ENCODE results near the gene TNP2. TPM values are rescaled to one million over a fixed set of nuclear protein-coding genes. Genes with fewer than 3 reads are reported as not detected.

The TNP2 gene
- polyA plus RNA-seq, 3 donors: not detected

DNA sequence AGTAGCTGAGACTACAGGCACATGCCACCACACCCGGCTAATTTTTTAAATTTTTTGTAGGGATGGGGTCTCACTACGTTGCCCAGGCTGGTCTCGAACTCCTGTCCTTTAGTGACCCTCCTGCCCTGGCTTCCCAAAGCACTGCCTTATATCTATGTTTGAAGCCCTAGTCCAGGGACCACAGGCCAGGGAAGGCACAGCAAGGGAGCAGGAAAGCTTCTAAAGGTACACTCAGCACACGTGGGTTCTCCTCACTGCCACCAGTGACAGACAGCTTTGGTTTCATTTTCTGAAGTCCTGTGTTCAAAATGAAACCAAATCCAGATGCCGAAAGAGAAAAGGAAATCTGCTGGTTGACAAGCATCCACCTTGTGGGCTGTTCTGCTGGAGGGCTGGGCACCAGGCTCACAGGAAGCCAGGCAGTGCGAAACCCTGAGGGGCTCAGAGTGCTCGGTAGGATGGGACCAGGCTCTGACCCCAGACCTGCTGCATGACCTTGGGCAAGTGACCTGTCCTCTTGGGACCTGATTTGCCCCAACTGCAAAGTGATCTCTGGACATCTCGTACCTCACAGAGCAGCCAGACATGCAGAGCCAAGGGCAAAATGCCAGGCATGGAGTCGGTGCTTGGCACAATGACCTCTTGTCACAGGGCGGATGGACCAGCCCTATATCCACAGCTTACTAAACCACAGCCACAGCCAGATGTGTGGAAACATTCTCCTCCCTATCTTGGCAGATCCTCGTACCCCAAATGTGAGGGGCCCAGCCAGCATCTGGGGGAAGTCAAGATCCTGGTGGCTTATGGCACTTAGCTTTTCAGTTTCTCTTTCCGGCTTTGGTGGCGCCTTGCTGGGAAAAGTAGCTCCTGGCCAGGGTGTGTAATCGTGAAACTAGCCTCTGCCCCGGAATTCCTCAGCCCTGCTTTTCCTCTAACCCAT, 10.3 kb downstream of the TNP2 start:
- peak overlapping the region; percentile 37 for H3K4me2 ChIP-seq (replicated peaks; ENCODE audit: extremely low read depth, low read length, poor library complexity, severe bottlenecking)
- Mint-ChIP-seq H3K36me3 (no peaks in the 10 kb centered on the region), H3K27me3 (ENCODE audit: low read depth in 3 of 3) (peaks cover 30 to 61% (median 36%) of the 10 kb centered on the region in 3 donors), H3K27ac (peak overlapping the region in 2 of 7 donors; percentile 18 to 60), H3K9me3 (peaks cover 0 to 3% (median 0%) of the 10 kb centered on the region in 7 donors), H3K4me1 (peaks cover 30% of the 10 kb centered on the region), H3K4me3 (peak overlapping the region; percentile 69 to 86)
- no peak overlapping the region for H3K27ac ChIP-seq (ENCODE audit: low read depth in 1 of 2, low read length in 2 of 2)
- H3K79me2 ChIP-seq (ENCODE audit: insufficient read depth, low read length): no peaks in the 10 kb centered on the region
- H3K4me3 ChIP-seq (replicated peaks in 1 of 3; ENCODE audit: low read depth in 2 of 3, low read length in 3 of 3): peak overlapping the region in 2 of 3 experiments; percentile 6 to 61
- no peaks in the 10 kb centered on the region for H3K36me3 ChIP-seq (replicated peaks in 1 of 2; ENCODE audit: control insufficient read depth in 1 of 2, insufficient read depth in 2 of 2, low read length in 2 of 2)
- no peaks in the 10 kb centered on the region for H3K9me3 ChIP-seq (replicated peaks in 1 of 2; ENCODE audit: control insufficient read depth in 1 of 2, insufficient read depth in 1 of 2, low read length in 2 of 2)
- peaks cover 3% of the 10 kb centered on the region for H4K20me1 ChIP-seq (ENCODE audit: insufficient read depth, low read length)
- peaks cover 0 to 21% of the 10 kb centered on the region in 2 donors for H3K27me3 ChIP-seq (ENCODE audit: control insufficient read depth in 2 of 2, insufficient read depth in 2 of 2, low read length in 2 of 2)
- peak in 2 of 3 donors; percentile 20 to 44 for DNase-seq
- H3K4me1 ChIP-seq (ENCODE audit: control insufficient read depth in 1 of 2, insufficient read depth in 2 of 2, low read length in 2 of 2): peaks cover 30 to 39% of the 10 kb centered on the region in 2 donors
- intact Hi-C loops (cut with micrococcal nuclease): loop anchor here (5.0 to 10.0 kb wide), 4 partner anchors 54 to 287 kb away; partner anchors contain the start of gene RMI2 (in 1 of the 2)
- peak overlapping the region; percentile 71 for H2AFZ ChIP-seq (ENCODE audit: insufficient read depth, low read depth, low read length, poor library complexity, severe bottlenecking)
- WGBS (ENCODE audit: insufficient coverage): 12% methylated on average over 12 of the region's 15 CpGs
- no peak for TF ChIP-seq CTCF (IDR thresholded peaks at IDR 0.05)
- H3K9ac ChIP-seq (ENCODE audit: insufficient read depth, low read length, poor library complexity, severe bottlenecking): no peak overlapping the region

DNA sequence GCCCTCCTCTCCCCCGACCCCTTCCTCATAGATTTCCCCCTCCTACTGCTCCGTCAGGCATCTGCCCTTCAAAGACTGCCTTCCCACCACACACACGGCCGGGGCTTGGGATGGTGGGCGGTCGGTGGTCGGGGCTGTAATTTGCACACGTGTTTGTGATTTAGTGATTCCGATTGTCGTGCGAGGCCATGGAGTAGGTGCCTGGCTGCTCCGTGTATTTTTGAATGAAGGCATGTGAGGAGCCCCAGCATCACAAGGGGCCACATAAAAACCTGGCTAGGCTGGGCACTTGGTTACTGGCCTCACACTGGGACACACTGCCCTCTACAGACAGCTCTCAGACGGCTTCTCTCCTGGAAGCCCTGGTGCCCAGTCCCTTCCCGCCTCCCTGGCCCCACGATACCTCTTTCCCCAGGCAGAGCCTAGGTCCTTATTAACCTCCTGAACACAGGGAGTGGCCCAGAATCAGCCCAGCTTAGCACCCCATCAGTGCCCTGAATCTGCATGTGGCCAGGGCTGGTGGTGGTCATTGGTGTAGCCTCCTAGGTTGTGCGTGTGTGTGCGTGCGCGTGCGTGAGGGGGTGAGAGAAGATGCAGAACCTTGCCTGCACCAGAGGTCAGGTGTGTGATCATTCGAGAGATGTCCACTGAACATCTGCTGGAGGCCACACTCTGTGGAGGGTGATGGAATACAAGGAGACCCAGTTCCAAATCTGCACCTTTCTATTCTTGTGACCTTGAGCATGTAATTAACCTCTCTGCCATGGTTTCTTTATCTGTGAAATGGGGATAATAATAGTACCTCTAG, 11.8 kb downstream of the TNP2 start:
- Mint-ChIP-seq H3K27ac (peak overlapping the region in 6 of 7 donors; percentile 20 to 97 (median 86)), H3K9me3 (peaks cover 0 to 3% (median 0%) of the 10 kb centered on the region in 7 donors), H3K27me3 (ENCODE audit: low read depth in 3 of 3) (peaks cover 37 to 68% (median 43%) of the 10 kb centered on the region in 3 donors), H3K4me1 (peaks cover 34% of the 10 kb centered on the region), H3K4me3 (peak overlapping the region; percentile 94 to 96), H3K36me3 (peaks cover 0 to 5% of the 10 kb centered on the region in 2 donors)
- Histone ChIP-seq H4K20me1 (ENCODE audit: insufficient read depth, low read length) (peaks cover 3% of the 10 kb centered on the region), H3K4me1 (ENCODE audit: control insufficient read depth in 1 of 2, insufficient read depth in 2 of 2, low read length in 2 of 2) (peaks cover 30 to 40% of the 10 kb centered on the region in 2 donors), H3K27ac (ENCODE audit: low read depth in 1 of 2, low read length in 2 of 2) (peak overlapping the region in 1 of 2 donors; percentile 91), H3K4me2 (replicated peaks; ENCODE audit: extremely low read depth, low read length, poor library complexity, severe bottlenecking) (peak overlapping the region; percentile 89), H3K27me3 (ENCODE audit: control insufficient read depth in 2 of 2, insufficient read depth in 2 of 2, low read length in 2 of 2) (peaks cover 0 to 27% of the 10 kb centered on the region in 2 donors), H3K4me3 (replicated peaks in 1 of 3; ENCODE audit: low read depth in 2 of 3, low read length in 3 of 3) (peak overlapping the region; percentile 69 to 96 (median 86)), H2AFZ (ENCODE audit: insufficient read depth, low read depth, low read length, poor library complexity, severe bottlenecking) (peak overlapping the region; percentile 90), H3K79me2 (ENCODE audit: insufficient read depth, low read length) (no peaks in the 10 kb centered on the region), H3K9me3 (replicated peaks in 1 of 2; ENCODE audit: control insufficient read depth in 1 of 2, insufficient read depth in 1 of 2, low read length in 2 of 2) (no peaks in the 10 kb centered on the region), H3K36me3 (replicated peaks in 1 of 2; ENCODE audit: control insufficient read depth in 1 of 2, insufficient read depth in 2 of 2, low read length in 2 of 2) (no peaks in the 10 kb centered on the region), H3K9ac (ENCODE audit: insufficient read depth, low read length, poor library complexity, severe bottlenecking) (peak overlapping the region; percentile 86)
- peak; percentile 64 for TF ChIP-seq CTCF (IDR thresholded peaks at IDR 0.05)
- WGBS (ENCODE audit: insufficient coverage): 57% methylated on average over 8 of the region's 21 CpGs
- peak; percentile 60 to 72 (median 72) for DNase-seq
- intact Hi-C loops (cut with micrococcal nuclease): loop anchor here (2.0 to 10.0 kb wide), 5 partner anchors 53 to 289 kb away; partner anchors contain the start of gene RMI2 (in 1 of the 2)

Measured in CD14-positive monocyte (primary cell).